Upper lobe of left lung (tissue), 4 donors: Measurements from ENCODE around the gene SEPHS1.

Experiments used
- EP300 ChIP-seq, 4 donors: sonication (generic); formaldehyde crosslinking; IDR thresholded peaks; one replicate each; pipeline ENCODE4 v1.5.1; 2017; ENCODE audit warnings: antibody characterized with exemption in 4 of 4, control low read depth in 2 of 4
- POLR2AphosphoS5 ChIP-seq, 2 donors: sonication (generic); formaldehyde crosslinking; IDR thresholded peaks; one replicate each; pipeline ENCODE4 v1.5.1; 2017; ENCODE audit warnings: antibody characterized with exemption in 2 of 2
- TF ChIP-seq, protein P1 (sequence below), 6 experiments: fragments of 450-650 bp in 4 of 6; fragments of 200-600 bp in 2 of 6; sonication (generic) in 2 of 6; IDR thresholded peaks; one replicate each; pipeline ENCODE4 v1.5.1; 2016 to 2019; ENCODE audit warnings: antibody characterized with exemption in 6 of 6

DNA sequence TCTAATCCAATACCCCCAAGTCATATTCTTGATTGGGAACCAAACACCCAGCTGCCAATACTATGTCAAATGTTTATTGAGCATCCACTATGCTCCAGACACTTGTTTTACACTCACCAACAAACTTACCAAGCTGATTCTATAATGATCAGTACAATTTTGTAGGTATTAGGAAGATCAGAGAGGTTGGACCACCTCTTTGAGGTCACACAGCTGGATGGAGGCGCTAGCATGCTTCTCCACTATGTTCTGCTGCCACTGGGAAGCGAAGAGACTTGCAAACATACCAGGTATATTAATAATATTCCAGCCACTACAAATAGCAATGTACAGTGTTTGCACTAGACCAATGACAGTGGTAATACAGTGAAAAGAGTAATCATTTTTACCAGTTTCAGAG, 25.6 kb upstream of the SEPHS1 start:
- TF ChIP-seq, protein P1, sequence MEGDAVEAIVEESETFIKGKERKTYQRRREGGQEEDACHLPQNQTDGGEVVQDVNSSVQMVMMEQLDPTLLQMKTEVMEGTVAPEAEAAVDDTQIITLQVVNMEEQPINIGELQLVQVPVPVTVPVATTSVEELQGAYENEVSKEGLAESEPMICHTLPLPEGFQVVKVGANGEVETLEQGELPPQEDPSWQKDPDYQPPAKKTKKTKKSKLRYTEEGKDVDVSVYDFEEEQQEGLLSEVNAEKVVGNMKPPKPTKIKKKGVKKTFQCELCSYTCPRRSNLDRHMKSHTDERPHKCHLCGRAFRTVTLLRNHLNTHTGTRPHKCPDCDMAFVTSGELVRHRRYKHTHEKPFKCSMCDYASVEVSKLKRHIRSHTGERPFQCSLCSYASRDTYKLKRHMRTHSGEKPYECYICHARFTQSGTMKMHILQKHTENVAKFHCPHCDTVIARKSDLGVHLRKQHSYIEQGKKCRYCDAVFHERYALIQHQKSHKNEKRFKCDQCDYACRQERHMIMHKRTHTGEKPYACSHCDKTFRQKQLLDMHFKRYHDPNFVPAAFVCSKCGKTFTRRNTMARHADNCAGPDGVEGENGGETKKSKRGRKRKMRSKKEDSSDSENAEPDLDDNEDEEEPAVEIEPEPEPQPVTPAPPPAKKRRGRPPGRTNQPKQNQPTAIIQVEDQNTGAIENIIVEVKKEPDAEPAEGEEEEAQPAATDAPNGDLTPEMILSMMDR (IDR thresholded peaks at IDR 0.05) = no peak
- TF ChIP-seq POLR2AphosphoS5 (IDR thresholded peaks at IDR 0.05) = no peak
- no peak for TF ChIP-seq EP300 (IDR thresholded peaks at IDR 0.05)
